Measurements from ENCODE around the gene PHIP.

GRCh38 chr6:78935553-78935952, 142.5 kb downstream of the PHIP start:
- TF ChIP-seq GATA2 (IDR thresholded peaks at IDR 0.05; ENCODE audit: low read depth, low read length) (no peak), GATA3 (IDR thresholded peaks at IDR 0.05; ENCODE audit: low read depth, low read length) (no peak)

All from SH-SY5Y (cell line).